Measurements from ENCODE around the gene MEF2C.

The MEF2C gene

GRCh38 chr5:88873447-88873846 is 9.5 kb downstream of the MEF2C start:
- Histone ChIP-seq H3K4me3 (no peak overlapping the region), H3K9ac (ENCODE audit: insufficient read length) (no peak overlapping the region), H3K36me3 (ENCODE audit: insufficient read depth, low read length) (no peaks in the 10 kb centered on the region), H3K27ac (no peak overlapping the region), H3K9me3 (ENCODE audit: low read depth, low read length) (no peaks in the 10 kb centered on the region)
- TF ChIP-seq FOXP2 (optimal IDR thresholded peaks at IDR 0.05; ENCODE audit: control extremely low read depth, extremely low read length, insufficient read depth) (no peak), POLR2AphosphoS5 (IDR thresholded peaks at IDR 0.05; ENCODE audit: borderline replicate concordance, low read depth, low read length) (no peak), EZH2 (IDR thresholded peaks at IDR 0.05) (no peak)
- DNase-seq (ENCODE audit: low read depth, low spot score), result no peak

- Histone ChIP-seq H3K4me3 (no peak overlapping the region), H3K27ac (no peak overlapping the region), H3K36me3 (ENCODE audit: insufficient read depth, low read length) (no peaks in the 10 kb centered on the region), H3K9me3 (ENCODE audit: low read depth, low read length) (no peaks in the 10 kb centered on the region), H3K9ac (ENCODE audit: insufficient read length) (no peak overlapping the region)
- DNase-seq (ENCODE audit: low read depth, low spot score), result no peak
- TF ChIP-seq EZH2 (IDR thresholded peaks at IDR 0.05) (no peak), POLR2AphosphoS5 (IDR thresholded peaks at IDR 0.05; ENCODE audit: borderline replicate concordance, low read depth, low read length) (no peak), FOXP2 (optimal IDR thresholded peaks at IDR 0.05; ENCODE audit: control extremely low read depth, extremely low read length, insufficient read depth) (no peak)
Measured at GRCh38 chr5:88872971-88873370, 10.0 kb downstream of the MEF2C start.

GRCh38 chr5:88870285-88870684 is 12.7 kb downstream of the MEF2C start:
- H3K36me3 ChIP-seq (ENCODE audit: insufficient read depth, low read length), result no peaks in the 10 kb centered on the region
- no peak for DNase-seq (ENCODE audit: low read depth, low spot score)
- no peak overlapping the region for H3K4me3 ChIP-seq
- H3K9me3 ChIP-seq (ENCODE audit: low read depth, low read length), result no peaks in the 10 kb centered on the region
- H3K9ac ChIP-seq (ENCODE audit: insufficient read length), result no peak overlapping the region
- H3K27ac ChIP-seq, result no peak overlapping the region
- no peak for TF ChIP-seq EZH2 (IDR thresholded peaks at IDR 0.05)

- DNase-seq (ENCODE audit: low read depth, low spot score), result no peak
- no peaks in the 10 kb centered on the region for H3K9me3 ChIP-seq (ENCODE audit: low read depth, low read length)
- no peak overlapping the region for H3K4me3 ChIP-seq
- no peaks in the 10 kb centered on the region for H3K36me3 ChIP-seq (ENCODE audit: insufficient read depth, low read length)
- no peak overlapping the region for H3K9ac ChIP-seq (ENCODE audit: insufficient read length)
- TF ChIP-seq POLR2AphosphoS5 (IDR thresholded peaks at IDR 0.05; ENCODE audit: borderline replicate concordance, low read depth, low read length), result no peak
- no peak for TF ChIP-seq FOXP2 (optimal IDR thresholded peaks at IDR 0.05; ENCODE audit: control extremely low read depth, extremely low read length, insufficient read depth)
- TF ChIP-seq EZH2 (IDR thresholded peaks at IDR 0.05), result no peak
- no peak overlapping the region for H3K27ac ChIP-seq
Measured at GRCh38 chr5:88868468-88869068, 14.4 kb downstream of the MEF2C start.

GRCh38 chr5:88867638-88868037 is 15.3 kb downstream of the MEF2C start:
- H3K9ac ChIP-seq (ENCODE audit: insufficient read length), result no peak overlapping the region
- H3K27ac ChIP-seq, result no peak overlapping the region
- TF ChIP-seq EZH2 (IDR thresholded peaks at IDR 0.05) (no peak), FOXP2 (optimal IDR thresholded peaks at IDR 0.05; ENCODE audit: control extremely low read depth, extremely low read length, insufficient read depth) (no peak), POLR2AphosphoS5 (IDR thresholded peaks at IDR 0.05; ENCODE audit: borderline replicate concordance, low read depth, low read length) (no peak)

GRCh38 chr5:88863523-88863922 is 19.5 kb downstream of the MEF2C start:
- TF ChIP-seq FOXP2 (optimal IDR thresholded peaks at IDR 0.05; ENCODE audit: control extremely low read depth, extremely low read length, insufficient read depth) (no peak), POLR2AphosphoS5 (IDR thresholded peaks at IDR 0.05; ENCODE audit: borderline replicate concordance, low read depth, low read length) (no peak), EZH2 (IDR thresholded peaks at IDR 0.05) (no peak)
- no peak overlapping the region for H3K9ac ChIP-seq (ENCODE audit: insufficient read length)
- H3K36me3 ChIP-seq (ENCODE audit: insufficient read depth, low read length), result no peaks in the 10 kb centered on the region

More at GRCh38 chr5:88867638-88868037, 15.3 kb downstream of the MEF2C start:
- no peaks in the 10 kb centered on the region for H3K9me3 ChIP-seq (ENCODE audit: low read depth, low read length)
- H3K4me3 ChIP-seq, result no peak overlapping the region
- no peak for DNase-seq (ENCODE audit: low read depth, low spot score)
- no peaks in the 10 kb centered on the region for H3K36me3 ChIP-seq (ENCODE audit: insufficient read depth, low read length)

GRCh38 chr5:88862547-88863175 is 20.3 kb downstream of the MEF2C start:
- H3K9ac ChIP-seq (ENCODE audit: insufficient read length), result no peak overlapping the region
- TF ChIP-seq POLR2AphosphoS5 (IDR thresholded peaks at IDR 0.05; ENCODE audit: borderline replicate concordance, low read depth, low read length), result no peak
- H3K4me3 ChIP-seq, result no peak overlapping the region
- H3K9me3 ChIP-seq (ENCODE audit: low read depth, low read length), result no peaks in the 10 kb centered on the region
- no peaks in the 10 kb centered on the region for H3K36me3 ChIP-seq (ENCODE audit: insufficient read depth, low read length)
- no peak for DNase-seq (ENCODE audit: low read depth, low spot score)
- H3K27ac ChIP-seq, result no peak overlapping the region

More at GRCh38 chr5:88863523-88863922, 19.5 kb downstream of the MEF2C start:
- no peak overlapping the region for H3K4me3 ChIP-seq
- no peaks in the 10 kb centered on the region for H3K9me3 ChIP-seq (ENCODE audit: low read depth, low read length)
- H3K27ac ChIP-seq, result no peak overlapping the region
- no peak for DNase-seq (ENCODE audit: low read depth, low spot score)

GRCh38 chr5:88861231-88861630 is 21.8 kb downstream of the MEF2C start:
- Histone ChIP-seq H3K9me3 (ENCODE audit: low read depth, low read length) (no peaks in the 10 kb centered on the region), H3K36me3 (ENCODE audit: insufficient read depth, low read length) (no peaks in the 10 kb centered on the region), H3K27ac (no peak overlapping the region), H3K4me3 (no peak overlapping the region), H3K9ac (ENCODE audit: insufficient read length) (no peak overlapping the region)
- no peak for DNase-seq (ENCODE audit: low read depth, low spot score)
- TF ChIP-seq FOXP2 (optimal IDR thresholded peaks at IDR 0.05; ENCODE audit: control extremely low read depth, extremely low read length, insufficient read depth), result no peak

GRCh38 chr5:88860501-88860900 is 22.5 kb downstream of the MEF2C start:
- no peak for DNase-seq (ENCODE audit: low read depth, low spot score)
- H3K36me3 ChIP-seq (ENCODE audit: insufficient read depth, low read length), result no peaks in the 10 kb centered on the region
- TF ChIP-seq POLR2AphosphoS5 (IDR thresholded peaks at IDR 0.05; ENCODE audit: borderline replicate concordance, low read depth, low read length) (no peak), FOXP2 (optimal IDR thresholded peaks at IDR 0.05; ENCODE audit: control extremely low read depth, extremely low read length, insufficient read depth) (no peak), EZH2 (IDR thresholded peaks at IDR 0.05) (no peak)

More at GRCh38 chr5:88860501-88860900, 22.5 kb downstream of the MEF2C start:
- H3K27ac ChIP-seq, result no peak overlapping the region
- H3K9ac ChIP-seq (ENCODE audit: insufficient read length), result no peak overlapping the region
- no peaks in the 10 kb centered on the region for H3K9me3 ChIP-seq (ENCODE audit: low read depth, low read length)
- no peak overlapping the region for H3K4me3 ChIP-seq
